HG02588 (cell line): ENCODE results near the gene ACAD9.
"Not testable (repeated sequence)": the region's sequence is repeated elsewhere in the genome, so short reads cannot be mapped to it uniquely, and the experiment has no call there.

Experiments
- ATAC-seq: cut with Tn5 transposase; IDR thresholded peaks from one replicate; pipeline ENCODE4 v1.9.1; 2021; ENCODE audit warnings: mild to moderate bottlenecking, moderate library complexity; ENCODE audit not compliant: unreplicated experiment

The ACAD9 gene

DNA sequence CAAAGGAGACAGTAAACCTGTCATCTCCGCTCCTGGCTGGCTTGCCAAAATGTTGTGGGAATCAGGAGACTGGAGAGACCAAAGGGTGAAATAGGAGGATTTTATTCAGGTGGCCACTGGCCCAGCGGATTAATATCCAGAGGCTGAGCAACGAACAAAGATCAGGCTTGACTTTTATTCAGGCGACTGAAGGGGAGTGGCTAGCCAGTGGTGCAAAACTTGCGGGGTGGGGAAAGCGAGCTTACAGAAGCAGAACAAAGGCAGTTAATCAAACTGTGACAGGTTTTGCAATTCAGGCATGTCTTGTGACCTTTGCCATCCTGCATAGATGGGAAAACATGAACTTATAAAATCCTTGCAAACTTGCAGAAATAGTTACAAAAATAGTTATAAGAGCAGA is 19.8 kb upstream of the ACAD9 start:
- ATAC-seq, result no peak

DNA sequence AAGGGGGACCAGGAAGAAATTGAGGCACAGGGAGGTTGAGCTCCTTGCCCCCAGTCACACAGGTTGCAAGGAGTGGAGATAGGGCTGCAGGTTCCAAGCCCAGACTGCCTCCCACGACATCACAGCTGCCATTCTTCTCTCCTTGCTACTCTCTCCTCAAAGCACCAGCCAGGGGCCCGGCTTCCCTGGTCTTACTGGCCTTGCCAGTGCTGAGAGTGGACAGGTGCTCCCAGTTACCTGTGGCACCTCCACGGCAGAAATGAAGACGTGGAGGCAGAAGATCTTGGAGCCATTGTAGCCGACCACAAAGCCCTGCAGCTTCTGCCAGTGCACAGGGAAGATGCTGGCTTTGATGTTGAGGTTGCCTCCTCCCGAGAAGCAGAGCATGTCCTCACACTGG is 17.9 kb upstream of the ACAD9 start:
- ATAC-seq, result no peak

DNA sequence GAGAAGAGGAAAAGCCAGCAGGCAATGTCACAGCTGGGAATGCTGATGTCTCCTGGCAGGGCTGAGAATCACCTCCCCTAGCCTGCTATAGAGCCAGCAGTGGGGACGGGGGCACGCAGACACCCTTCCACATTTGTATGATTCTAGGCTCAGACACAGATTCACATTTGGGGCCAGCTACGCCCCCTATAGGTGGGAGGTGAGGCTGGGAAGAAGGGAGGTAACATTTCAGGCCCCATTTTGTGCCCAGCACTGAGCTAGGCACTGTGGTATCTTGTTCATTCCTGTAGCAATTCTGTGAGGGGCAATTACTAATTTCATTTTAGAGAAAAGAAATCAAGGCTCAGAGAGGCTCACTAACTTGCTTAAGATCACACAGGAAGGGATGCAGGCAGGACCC is 15.9 kb upstream of the ACAD9 start:
- no peak for ATAC-seq

DNA sequence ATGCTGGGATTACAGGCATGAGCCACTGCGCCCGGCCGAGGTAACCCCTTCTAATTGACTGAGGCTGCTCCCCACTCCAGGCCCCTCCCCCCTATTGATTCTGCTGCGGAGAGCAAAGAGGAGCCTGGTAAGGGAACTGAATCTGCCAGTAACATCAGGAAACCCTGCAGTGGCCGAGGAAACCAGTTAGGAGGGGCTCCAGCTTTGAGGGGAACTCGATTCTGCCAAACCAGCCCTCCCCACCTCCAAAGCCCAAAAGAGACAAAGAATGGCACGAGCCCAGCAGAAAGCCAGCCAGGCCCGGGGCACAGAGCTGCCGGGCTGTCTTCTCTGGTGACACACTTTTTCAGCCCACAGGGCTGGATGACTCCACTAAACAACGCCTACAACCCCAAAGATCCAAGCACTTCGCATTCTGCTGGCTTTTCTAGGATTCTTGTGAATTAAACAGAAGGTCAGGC is 15.0 kb upstream of the ACAD9 start:
- ATAC-seq, result no peak

DNA sequence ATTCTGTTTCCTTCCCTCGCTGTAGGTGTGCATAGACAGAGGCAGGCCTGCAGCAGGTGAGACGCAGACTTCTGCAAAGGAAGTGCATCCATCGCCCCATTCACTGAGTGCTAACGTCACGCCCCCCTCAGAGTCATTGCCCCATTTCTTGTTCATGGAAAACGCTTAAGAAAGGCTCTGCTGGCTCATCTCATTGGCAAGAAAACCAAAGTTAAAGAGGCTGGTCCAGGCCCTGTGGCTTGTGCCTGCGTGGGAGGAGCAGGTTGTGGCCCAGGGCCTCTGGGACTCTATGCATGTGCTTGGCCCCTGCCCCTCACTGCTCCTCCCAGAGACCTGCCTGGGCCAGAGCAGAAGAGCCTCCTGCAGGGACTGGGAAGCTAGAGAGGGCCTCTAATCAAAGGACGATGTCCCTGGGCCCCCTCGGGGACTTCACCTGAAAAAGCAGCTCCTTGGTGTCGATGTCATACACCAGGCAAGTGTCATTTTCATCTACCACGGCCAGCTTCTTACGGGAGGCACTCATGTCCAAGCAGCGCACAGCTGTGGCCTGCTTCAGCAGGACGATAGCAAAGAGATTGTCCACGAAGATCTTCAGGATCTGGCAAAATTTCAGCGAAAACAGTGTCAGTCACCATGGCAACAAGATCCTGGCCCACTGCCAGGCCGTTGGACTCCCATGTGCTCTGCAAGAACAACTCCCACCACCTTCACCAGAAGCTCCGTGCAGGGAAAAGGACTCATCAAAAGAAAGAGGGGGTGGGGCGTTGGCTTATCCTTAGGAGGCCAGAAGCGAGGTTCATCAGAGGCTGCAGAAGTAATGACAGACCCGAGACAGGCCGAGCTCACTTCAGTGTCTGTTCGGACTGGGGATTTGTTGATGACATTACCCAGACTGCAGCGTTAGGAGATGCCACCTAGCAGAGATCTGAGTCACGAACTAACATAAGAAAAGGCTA is 14.3 kb upstream of the ACAD9 start:
- ATAC-seq, result not testable (repeated sequence)

DNA sequence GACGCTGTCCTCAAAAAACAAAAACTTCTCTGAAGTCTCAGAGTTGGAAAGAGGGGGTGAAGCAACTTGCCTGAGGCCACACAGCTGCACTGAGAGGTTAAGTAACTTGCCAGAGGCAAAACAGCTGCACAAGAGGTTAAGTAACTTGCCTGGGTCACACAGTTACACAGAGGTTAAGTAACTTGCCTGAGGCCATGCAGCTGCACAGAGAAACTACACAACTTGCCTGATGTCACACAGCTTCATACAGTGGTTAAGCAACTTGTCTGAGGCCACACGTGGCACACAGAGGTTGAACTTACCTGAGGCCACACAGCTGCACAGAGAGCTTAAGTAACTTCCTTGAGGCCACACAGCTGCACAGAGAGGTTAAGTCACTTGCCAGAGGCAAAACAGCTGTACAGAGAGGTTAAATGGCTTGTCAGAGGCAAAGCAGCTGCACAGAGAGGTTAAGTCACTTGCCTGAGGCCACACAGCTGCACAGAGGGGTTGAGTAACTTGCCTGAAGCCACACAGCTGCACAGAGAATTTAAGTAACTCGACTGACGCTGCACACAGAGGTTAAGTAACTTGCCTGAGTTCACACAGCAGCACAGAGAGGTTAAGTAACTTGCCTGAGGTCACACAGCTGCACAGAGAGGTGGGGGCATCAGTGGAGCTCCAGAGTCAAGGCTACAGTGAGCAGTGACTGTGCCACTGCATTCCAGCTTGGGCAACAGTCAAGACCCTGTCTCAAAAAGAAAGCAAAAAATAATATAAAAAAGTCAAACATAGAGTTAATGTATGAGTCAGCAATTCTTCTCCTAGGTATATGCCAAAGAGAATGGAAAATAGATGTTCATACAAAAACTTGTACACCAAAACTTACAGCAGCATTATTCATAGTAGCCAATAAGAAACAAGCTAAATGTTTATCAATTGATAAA is 12.0 kb upstream of the ACAD9 start:
- ATAC-seq, result no peak

DNA sequence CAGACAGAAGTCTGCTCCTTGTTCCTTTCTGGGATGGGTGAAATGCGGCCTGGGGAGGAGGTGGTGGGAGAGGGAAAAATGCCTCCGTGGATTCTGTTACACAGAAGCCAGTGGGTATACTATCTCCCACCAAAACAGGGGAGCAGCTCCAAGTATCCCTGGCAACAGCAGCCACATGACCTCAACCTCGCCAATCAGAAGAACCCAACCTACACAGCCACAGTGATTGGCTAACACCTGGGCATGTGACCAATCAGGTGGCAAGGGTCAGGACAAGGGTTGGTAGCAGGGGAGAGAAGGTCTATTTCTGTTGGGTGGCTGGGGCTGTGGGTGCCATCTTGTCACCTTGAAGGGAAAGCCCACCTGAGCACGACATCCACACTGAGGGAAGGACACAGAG is 9.1 kb upstream of the ACAD9 start:
- ATAC-seq, result no peak

DNA sequence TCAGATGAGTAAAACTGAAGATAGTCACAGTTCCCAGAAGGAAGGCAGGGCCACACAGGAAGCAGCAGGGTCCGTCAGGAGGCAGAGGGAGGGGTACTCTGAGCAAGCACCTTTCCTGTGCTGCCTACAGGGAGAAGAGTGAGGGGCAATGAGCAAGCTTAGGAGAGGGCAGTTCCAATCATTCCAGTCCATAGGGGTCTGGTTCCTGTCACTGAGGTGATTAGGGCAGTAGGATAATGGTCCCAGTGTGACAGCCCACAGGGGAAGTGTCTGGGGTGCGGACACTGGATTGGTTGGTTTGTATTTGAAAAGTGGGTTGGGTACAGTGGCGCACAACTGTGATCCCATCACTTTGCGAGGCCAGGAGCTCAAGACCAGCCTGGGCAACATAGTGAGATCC is 7.1 kb upstream of the ACAD9 start:
- ATAC-seq, result no peak

DNA sequence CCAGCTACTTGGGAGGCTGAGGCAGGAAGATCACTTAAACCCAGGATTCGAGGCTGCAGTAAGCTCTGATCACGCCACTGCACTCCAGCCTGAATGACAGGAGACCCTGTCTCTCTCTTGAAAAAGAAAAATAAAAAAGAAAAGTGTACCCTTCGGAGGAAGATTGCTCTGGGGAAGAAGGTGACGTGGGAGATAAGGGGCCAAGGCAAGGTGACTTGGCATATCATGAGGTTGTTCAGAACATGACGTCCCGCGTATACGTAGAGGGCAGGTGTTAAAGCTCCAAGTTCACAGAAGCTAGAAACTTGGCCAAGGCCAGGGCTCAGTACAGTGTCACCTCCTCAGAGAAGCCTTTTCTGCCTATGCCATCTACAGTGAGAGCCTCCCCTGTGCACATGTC is 6.7 kb upstream of the ACAD9 start:
- ATAC-seq, result no peak

DNA sequence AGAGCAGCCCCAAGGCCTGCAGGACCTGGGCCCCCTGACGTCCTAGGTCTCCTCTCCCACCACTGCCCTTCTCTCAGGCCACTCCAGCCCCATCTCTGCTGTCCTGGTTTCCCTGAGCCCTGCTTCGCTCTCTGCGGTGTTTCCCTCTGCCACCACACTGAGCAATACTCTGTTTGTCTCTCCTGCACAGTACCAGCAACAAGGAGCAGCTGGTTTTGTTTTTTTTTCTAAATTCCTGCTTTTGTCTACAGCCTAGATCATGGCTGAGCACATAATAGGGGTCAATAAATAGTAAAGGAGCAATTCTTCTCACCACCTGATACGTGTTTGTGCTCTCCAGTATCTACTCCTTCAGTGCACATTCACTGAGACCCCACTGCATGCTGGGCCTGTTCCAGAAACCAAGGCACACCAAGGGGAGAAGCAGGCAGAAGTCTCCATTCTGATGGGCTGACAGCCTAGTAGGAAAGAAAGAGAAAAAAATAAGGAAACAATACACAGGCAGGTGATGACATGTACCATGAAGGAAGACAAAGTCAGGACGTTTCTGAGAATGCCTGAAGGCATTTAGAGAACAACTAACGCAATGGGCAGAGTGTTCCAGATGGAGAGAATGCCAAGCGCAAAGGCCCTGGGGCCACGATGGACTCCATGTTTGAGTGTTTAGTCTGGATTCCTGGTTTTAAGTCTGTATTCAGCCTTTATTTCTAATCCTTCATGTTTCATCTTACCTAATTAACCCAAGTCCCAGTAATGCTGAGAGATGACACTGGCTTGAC is 6.0 kb upstream of the ACAD9 start:
- no peak for ATAC-seq

DNA sequence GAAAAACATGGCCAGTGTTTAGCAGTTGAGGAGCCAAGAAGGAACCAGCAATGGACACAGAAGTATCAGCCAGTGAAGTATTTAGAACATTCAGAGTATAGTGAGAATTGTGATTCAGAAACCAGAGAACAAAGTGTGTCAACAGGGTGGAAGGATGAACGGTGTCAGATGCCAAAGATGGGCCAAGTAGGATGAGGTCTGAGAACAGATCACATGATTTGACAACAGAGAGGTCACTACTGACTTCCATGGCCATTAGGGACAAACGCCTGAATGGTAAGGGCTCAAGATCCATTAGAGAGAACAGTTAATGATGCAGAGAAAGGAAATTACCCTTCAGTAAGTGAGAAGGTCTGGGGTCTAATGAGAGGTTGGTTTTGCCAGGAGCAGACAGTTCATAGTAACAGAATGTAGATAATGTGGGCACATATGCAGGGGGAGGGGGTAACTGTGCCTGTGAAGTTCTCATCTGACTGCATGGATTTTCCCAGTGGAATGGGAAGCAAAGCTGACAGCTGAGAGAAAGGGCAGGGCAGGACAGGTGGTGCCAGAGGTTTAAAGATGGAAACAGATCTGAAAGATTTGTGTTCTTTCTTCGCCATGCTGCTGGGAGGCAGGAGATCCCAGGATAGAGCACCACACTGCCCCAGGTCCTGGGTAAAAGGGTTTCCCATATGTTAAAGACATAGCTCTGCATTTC is 4.8 kb upstream of the ACAD9 start:
- no peak for ATAC-seq

DNA sequence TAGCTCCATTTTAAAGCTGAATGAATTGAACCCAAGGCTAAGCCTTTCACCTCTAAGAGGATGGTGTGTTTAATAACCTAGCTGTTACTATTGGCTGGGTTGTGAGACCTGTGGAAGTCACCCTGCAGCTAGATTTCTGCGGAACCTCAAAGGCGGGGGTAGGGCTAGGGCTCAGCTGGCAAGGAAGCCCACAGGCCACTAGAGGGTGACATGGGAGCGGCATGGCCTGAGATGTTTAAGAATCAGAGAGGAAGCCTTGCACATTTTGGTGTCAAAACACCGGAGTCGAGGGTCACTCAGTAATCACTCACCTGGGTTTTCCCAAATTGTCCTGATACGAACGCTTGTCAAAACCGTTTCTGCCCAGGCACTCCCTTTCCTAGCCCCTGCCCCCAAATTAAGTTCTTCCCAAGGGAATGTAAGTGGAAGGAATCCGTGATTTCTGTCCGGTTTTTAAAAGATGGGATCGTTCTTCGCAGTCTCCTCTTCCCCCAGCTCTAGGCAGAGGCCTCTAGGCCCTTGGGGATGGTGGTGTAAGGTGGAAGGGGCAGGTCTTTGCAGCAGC is 3.8 kb upstream of the ACAD9 start:
- no peak for ATAC-seq

DNA sequence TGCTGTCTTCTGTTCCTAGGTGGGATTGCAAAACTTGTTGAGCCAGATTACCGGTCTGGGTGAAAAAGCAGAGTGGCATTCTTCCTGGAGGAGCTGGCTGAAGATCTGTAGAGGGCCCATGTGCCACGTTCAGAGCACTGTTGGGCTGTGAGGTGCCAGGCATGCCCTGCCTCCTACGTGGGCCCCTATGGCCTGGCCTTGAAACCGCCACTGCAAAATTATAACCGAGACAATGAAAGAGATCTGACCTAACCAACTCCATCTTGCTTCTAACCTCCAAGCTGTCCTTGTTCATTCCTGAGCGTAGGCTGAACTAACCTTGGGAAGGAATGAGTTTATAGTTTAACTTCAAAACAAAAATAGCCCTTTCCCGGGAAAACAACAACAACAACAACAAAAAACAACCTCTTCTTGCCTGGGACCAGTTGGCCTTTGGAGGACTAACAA is 1.4 kb upstream of the ACAD9 start:
- ATAC-seq, result no peak

DNA sequence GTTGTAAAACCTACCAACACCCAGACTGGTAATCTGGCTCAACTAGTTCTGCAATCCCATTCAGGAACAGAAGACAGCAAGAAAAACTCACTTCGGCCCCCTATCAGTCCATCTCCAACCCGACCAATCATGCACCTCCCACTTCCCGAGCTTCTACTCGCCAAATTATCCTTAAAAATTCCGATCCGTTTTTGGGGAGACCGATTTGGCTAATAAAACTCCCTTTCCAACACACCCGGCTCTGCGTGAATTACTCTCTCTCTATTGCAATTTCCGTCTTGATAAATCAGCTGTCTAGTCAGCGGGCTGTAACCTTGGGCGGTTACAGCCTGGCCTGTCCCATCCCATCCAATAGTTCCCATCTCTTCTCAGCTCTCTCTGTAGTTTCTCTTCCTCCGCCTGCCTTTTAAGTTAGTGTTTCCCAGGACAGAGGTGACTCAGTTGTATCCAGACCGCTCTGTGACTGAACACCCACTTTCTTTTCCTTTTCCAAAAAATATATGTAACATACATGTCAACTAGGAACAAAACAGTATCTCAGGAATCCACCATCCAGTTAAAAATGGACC is 780 bp upstream of the ACAD9 start:
- no peak for ATAC-seq

DNA sequence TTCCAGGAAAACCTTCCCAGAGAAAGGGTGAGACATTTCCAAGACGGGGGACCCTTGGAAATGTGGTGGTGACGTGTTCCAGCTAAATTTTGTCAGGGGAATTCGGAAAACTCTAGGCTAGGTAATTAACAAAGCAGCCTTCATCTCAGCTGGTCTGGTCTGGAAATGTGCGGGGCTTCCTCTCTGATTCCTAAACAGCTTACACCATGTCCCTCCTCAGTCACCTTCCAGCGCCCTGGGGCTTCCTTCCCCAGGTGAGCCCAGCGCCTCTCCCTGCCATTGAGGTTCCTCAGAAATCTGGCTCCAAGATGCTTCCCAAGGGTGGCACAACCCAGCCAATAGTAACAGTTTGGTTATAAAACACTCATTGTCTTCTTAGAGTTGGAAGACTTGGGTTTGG is 571 bp downstream of the ACAD9 start:
- ATAC-seq, result no peak

DNA sequence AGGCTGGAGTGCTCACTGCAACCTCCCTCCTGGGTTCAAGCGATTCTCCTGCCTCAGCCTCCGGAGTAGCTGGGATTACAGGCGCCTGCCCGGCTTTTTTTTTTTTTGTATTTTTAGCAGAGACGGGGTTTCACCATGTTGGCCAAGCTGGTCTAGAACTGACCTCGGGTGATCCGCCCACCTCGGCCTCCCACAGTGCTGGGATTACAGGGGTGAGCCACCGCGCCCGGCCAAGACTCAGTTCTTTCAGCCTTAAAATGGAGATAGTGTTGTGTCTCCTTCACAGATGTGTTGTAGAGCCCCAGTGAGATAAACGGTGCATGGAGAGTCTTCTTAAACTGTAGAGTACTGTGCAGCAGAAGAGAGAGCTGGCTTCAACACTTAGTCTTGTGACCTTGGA is 1.0 kb downstream of the ACAD9 start:
- ATAC-seq, result not testable (repeated sequence)

DNA sequence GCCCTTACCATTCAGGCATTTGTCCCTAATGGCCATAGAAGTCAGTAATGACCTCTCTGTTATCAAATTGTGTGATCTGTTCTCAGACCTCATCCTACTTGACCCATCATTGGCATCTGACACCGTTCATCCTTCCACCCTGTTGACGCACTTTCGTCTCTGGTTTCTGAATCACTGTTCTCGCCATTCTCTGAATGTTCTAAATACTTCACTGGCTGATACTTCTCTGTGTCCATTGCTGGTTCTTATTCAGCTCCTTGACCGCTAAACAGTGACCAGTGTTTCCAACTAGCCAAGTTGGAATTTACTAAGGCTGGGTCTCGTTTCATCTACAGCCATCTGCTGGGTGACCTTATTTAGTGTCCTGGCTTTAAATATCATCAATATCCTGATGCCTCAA is 2.2 kb downstream of the ACAD9 start:
- ATAC-seq, result no peak

DNA sequence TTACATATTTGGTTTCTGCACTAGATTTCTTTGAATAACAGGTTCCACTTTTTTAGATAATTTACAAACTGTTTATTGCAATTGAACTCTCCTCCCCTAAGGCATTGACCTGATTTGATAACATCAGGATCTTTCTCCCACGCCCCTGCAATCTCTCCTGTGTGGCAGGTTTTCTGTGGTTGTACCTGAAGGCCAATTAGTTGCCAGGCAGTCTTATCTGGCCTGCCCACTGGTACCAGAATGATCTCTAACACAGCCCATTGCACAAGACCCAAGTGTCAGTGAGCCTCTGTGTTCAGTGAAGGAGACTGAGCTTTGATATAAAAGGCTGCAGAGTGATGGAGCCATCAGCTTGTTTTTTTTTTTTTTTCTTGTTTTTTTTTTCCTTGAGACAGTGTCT is 3.3 kb downstream of the ACAD9 start:
- ATAC-seq, result no peak

DNA sequence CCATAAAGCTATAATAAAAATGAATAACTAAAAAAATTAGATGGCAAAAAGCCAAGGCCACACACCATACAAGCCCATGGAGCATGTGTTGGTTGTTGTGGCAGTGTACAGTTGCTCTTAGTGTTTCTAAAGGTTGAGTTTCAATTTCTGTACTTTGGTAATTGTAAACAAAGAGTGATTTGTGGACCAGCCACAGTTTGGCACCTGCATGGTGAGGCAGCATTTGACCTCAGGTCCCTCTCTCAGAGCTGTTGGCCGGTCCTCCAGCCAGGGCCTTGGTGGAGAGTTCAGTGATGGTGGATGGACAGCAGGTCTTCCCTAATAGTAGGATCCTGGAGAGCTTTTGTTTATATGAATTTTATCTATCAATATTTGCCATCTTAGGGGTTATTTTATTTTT is 5.6 kb downstream of the ACAD9 start:
- no peak for ATAC-seq
